HG03354 (cell line): ENCODE measurements around the gene GABRG3.

Experiments used
- ATAC-seq: cut with Tn5 transposase; IDR thresholded peaks from one replicate; pipeline ENCODE4 v1.9.1; 2021; ENCODE audit warnings: mild to moderate bottlenecking; ENCODE audit not compliant: unreplicated experiment, poor library complexity, severe bottlenecking

Gene GABRG3

DNA sequence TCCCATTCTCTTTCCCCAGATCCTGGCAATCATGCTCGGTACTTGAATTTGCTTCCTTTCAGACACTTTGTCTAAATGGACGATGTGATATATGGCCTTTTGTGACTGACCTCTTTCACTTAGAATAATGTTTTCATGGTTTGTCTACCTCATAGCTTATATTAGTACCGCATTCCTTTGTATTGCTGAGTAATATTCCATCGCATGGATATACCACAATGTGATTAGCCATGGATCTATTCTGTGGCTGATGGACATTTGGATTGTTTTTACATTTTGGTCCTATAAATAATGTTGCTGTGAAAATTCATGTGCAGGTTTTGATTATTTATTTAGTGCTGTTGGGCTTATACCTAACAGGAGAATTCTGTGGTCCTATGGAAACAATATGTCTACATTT is 458.6 kb downstream of the GABRG3 start:
- ATAC-seq, result no peak

DNA sequence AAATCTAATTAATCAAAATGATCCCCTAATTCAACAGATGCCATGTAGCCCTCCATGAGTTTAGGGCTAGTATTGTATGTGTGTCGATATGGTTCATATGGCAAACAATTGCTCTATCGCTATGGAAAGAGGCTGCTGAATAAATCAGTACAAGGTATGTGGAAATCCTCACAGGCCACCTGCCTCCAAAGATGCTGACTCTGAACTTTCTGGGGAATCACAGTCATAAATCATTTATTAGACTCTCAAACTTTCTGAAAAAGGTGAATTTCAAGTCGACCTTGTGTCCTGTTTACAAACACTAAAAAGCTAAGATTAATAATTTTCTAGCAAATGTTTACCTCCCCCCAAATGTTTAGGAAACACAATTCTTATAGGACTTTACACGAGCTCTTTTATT is 462.6 kb downstream of the GABRG3 start:
- ATAC-seq, result no peak

DNA sequence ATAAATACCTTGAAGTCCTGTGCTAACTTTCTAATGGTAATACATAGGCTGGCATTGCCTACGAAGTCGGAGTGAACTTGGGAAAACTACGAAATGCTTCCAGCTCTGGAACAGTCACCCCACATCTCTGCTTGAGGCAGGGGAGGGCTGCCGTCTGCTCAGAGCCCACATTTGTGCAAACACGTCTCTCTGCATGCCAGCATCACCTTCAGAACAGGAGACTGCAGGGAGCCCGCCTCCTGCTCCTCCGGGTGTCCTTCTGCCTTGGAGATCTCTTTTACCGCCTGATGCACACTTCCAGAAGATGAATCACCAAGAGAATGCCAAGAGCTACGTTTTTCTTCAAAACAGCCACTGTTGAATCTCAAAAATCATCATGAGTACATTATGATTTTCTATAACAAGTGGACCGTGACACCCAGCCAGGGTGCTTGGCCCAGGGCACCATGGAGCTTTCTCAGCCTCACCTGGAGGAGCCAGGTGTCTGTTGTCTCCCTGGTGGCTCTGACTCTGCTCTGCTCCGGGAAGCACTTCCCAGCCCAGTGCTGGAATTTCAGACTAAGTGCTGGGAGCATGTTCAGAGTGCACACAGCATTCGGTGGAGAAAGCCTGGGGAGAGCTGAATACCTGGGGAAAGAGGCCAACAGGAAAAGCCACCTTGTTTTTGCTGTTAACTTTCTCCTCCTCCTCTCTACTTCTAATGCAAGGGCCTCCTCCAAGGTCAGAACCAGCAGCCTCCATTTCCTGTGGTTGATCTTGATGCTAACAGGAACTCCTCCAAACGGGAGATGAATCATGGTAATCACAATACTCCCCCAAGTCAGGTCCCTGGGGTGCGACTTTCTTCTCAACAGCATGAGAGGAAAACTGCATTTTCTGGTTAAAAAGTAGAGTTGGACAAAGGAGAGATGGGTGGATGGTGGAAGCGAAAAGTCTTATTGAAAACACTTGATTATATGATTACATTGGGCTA is 467.7 kb downstream of the GABRG3 start:
- no peak for ATAC-seq

- ATAC-seq, result no peak
These were observed 470.1 kb downstream of the GABRG3 start for GRCh38 chr15:27441120-27441519.

- no peak for ATAC-seq
These were observed 477.3 kb downstream of the GABRG3 start for GRCh38 chr15:27448234-27448633.

GRCh38 chr15:27448986-27449385 is 478.0 kb downstream of the GABRG3 start:
- no peak for ATAC-seq

- ATAC-seq, result no peak
These were observed 479.0 kb downstream of the GABRG3 start for GRCh38 chr15:27449941-27450340.

- ATAC-seq, result no peak
These were observed 483.5 kb downstream of the GABRG3 start for GRCh38 chr15:27454281-27455075.

GRCh38 chr15:27456807-27457206 is 485.8 kb downstream of the GABRG3 start:
- no peak for ATAC-seq

GRCh38 chr15:27457766-27458165 is 486.8 kb downstream of the GABRG3 start:
- ATAC-seq, result no peak

DNA sequence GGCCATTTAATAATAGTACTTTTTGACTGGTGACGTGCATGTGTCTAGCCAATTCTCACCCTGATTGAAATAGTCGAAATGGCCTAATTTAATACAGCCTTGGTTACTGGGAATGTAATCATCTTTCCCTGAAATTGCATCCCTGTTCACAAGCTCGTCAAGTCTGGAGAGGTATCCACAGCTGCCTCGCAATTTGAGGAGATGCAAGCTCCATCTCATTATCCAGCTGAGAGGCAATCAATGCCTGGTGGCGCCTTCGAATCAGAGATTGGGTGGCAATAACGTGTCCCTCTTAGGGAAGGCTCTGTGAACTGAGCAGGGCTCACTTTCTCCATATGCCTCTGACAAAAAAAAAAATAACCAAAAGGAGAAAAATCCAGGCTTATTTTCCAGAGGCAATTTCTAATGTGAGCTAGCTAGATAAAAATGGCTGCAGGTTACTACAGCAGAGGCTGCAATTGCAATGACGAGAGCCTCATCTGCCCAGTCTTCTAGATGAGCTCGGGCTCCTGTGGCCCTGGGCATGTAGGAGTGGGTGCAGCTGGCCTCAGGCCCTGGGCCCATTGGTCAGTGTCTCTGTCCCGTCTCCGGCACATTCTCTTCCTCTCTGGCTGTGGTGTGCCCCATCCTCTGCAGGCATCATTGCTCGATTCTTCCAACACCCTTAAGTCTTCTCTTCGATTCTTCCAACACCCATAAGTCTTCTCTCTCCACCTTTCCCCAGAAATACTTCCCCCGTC is 487.5 kb downstream of the GABRG3 start:
- ATAC-seq, result no peak

- ATAC-seq, result no peak
These were observed 488.9 kb downstream of the GABRG3 start for GRCh38 chr15:27459836-27460235.

GRCh38 chr15:27461181-27461580 is 490.2 kb downstream of the GABRG3 start:
- no peak for ATAC-seq

- no peak for ATAC-seq
These were observed 492.6 kb downstream of the GABRG3 start for GRCh38 chr15:27463525-27464088.

GRCh38 chr15:27464941-27465612 is 494.1 kb downstream of the GABRG3 start:
- ATAC-seq, result no peak

DNA sequence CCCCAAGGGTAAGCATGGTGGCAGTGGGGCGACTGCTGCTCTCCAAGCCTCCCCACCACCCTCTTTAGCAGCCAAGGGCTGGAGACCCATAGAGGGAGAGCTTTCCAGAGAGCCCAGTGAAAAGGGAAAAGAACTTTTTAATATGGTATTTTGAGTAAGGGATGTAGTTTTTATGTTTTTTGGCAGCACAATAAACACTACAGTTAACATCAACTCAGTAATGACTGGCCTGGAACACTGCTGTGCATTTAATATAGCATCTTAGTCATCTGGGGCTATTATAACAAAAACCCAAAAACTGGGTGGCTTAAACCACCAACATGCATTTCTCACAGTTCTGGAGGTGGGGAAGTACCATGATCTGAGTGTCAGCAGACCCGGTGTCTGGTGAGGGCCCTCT is 495.8 kb downstream of the GABRG3 start:
- ATAC-seq, result no peak

DNA sequence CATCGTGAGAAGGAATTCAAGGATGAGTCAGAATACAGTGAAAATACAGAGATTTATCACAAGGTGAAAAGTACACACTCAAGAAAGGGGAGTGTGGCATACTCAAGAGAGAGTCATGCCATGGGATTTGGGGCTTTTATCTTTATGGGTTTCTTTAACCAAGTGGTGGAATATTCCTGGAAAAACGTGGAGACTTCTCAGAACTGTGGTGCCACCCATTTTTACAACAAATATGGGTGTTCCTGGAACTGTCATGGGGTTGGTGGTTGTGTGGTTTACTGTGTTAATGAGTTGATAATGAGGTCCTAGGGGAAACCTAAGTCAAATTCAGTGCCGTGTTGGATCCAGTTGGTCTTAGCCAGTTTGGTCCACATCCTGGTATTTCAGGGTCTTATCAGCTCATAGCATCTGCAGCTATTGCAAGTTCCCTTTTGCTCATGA is 497.2 kb downstream of the GABRG3 start:
- ATAC-seq, result no peak

DNA sequence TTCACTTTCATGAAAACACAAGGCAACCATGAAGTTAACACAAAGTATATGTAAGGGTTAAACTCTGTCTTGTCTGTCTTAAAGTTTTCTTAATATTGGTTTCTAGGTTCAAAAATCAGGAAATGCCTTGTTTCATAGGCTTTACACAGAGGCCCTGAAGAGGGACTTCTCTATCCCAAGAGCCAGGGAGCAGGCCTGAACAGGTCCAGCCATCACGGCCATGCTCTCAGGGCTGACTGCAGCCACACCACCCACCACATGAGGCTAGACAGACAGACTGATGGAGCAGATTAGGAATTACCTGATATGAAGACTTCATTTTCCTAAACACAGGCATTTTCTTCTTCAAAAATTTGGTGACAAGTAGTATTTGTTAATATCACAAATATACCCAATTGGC is 502.9 kb downstream of the GABRG3 start:
- no peak for ATAC-seq

DNA sequence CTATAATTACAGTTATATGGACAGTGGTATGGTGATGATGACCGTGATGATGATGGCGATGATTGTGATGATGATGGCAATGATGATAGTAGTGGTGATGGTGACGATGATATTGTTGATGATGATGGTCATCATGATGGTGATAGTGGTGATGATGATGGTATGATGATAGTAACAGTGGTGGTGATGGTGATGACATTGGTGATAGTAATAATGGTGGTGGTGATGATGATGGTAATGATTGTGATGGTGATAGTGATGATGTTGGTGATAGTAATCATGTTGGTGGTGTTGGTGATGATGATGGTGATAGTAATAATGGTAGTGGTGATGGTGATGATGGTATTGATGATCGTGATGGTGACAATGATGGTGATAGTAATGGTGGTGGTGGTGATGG is 504.4 kb downstream of the GABRG3 start:
- ATAC-seq, result no peak
